K562 (cell line): ENCODE data around the gene RNF43. TPM values are rescaled to one million over a fixed set of nuclear protein-coding genes. Genes with fewer than 3 reads are reported as not detected.

Experiments used
- ATAC-seq: fragments of 200-7000 bp; cut with Tn5 transposase; 3 replicates; pipeline ENCODE4 v1.9.1; 2020; ENCODE audit warnings: moderate library complexity
- BruUV-seq: library from RNA; stranded (reverse); fragments of 400-500 nt; replicated peaks from 2 replicates; lab custom pipeline; 2021; lab: Mats Ljungman, UMichigan
- CTCF ChIA-PET: fragments of 300-600 bp; formaldehyde crosslinking; extraction: SDS; loops from one replicate; lab custom pipeline; 2021; ENCODE audit warnings: low intra/inter-chr PET ratio; lab: Yijun Ruan, JAX
- POLR2A ChIA-PET: fragments of 300-600, 350-650 bp; sonication (Branson Sonifier 250); formaldehyde crosslinking; extraction: SDS; loops from one replicate; lab custom pipeline; 2021; ENCODE audit warnings: antibody characterized with exemption, inconsistent platforms; lab: Yijun Ruan, JAX
- DNase-seq, 4 experiments: peaks; one replicate each; pipeline versions ENCODE4 v3.0.0 to v3.0.0-alpha.2; 2011 to 2018; ENCODE audit warnings: low spot score in 3 of 4, mixed read lengths in 3 of 4; ENCODE audit errors: extremely low read depth in 1 of 4
- FAIRE-seq: peaks from 2 replicates; lab custom pipeline; 2011; peaks lifted over from hg19 to GRCh38; lab: Jason Lieb, UNC
- H2AFZ ChIP-seq: 2 replicates; pipeline ENCODE4 v1.6.0; 2011; ENCODE audit warnings: low read depth, low read length, control low read depth, inconsistent platforms
- H3K27ac ChIP-seq: fragments of 200-600 bp; 3 replicates; pipeline ENCODE4 v1.8.0; 2011; ENCODE audit warnings: low read depth, mild to moderate bottlenecking, control low read depth, inconsistent platforms, low read length, moderate library complexity, mixed read lengths; ENCODE audit errors: extremely low read depth
- H3K27me3 ChIP-seq, 2 experiments: fragments of 300-600 bp in 1 of 2; 2 replicates in 1 of 2; 3 replicates in 1 of 2; pipeline versions ENCODE4 v1.6.0 to v1.8.0; 2011; ENCODE audit warnings: inconsistent platforms in 2 of 2, low read length in 2 of 2, mild to moderate bottlenecking in 1 of 2, mixed read lengths in 1 of 2, moderate library complexity in 1 of 2; ENCODE audit not compliant: control insufficient read depth in 2 of 2, insufficient read depth in 2 of 2
- H3K36me3 ChIP-seq: fragments of 300-600 bp; 3 replicates; pipeline ENCODE4 v1.8.0; 2011; ENCODE audit warnings: mild to moderate bottlenecking, low read length, inconsistent platforms; ENCODE audit not compliant: control insufficient read depth, insufficient read depth
- H3K4me1 ChIP-seq, 2 experiments: fragments of 200-600 bp in 1 of 2; replicated peaks in 1 of 2; 2 replicates in 1 of 2; 3 replicates in 1 of 2; pipeline versions ENCODE4 v1.5.1 to v1.8.0; 2011; ENCODE audit warnings: inconsistent platforms in 2 of 2, low read length in 2 of 2, mild to moderate bottlenecking in 1 of 2, mixed read lengths in 1 of 2, moderate library complexity in 1 of 2; ENCODE audit not compliant: control insufficient read depth in 2 of 2, insufficient read depth in 2 of 2
- H3K4me2 ChIP-seq: 2 replicates; pipeline ENCODE4 v1.6.1; 2011; ENCODE audit warnings: low read length, control low read depth, inconsistent platforms, mixed read lengths; ENCODE audit not compliant: insufficient read depth
- H3K4me3 ChIP-seq: fragments of 200-600 bp; sonication (generic), shearing (Covaris generic); 2 replicates; pipeline ENCODE4 v1.5.1; 2016; ENCODE audit warnings: control low read depth, inconsistent platforms
- H3K79me2 ChIP-seq: fragments of 200-600 bp; 3 replicates; pipeline ENCODE4 v1.8.0; 2011; ENCODE audit warnings: low read length, inconsistent platforms; ENCODE audit not compliant: control insufficient read depth, insufficient read depth
- H3K9ac ChIP-seq, 2 experiments: 2 replicates each; pipeline versions ENCODE4 v1.6.0 to v1.6.1; 2011; ENCODE audit warnings: low read depth in 2 of 2, low read length in 2 of 2, control low read depth in 1 of 2, inconsistent platforms in 1 of 2, mild to moderate bottlenecking in 1 of 2, mixed read lengths in 1 of 2; ENCODE audit not compliant: insufficient read depth in 1 of 2
- H3K9me1 ChIP-seq: one replicate; pipeline ENCODE4 v1.6.0; 2011; ENCODE audit warnings: inconsistent platforms, mild to moderate bottlenecking, low read length, moderate library complexity; ENCODE audit not compliant: control insufficient read depth, insufficient read depth
- H3K9me3 ChIP-seq: replicated peaks from 2 replicates; pipeline ENCODE4 v1.5.1; 2011; ENCODE audit warnings: low read depth, low read length, inconsistent platforms; ENCODE audit not compliant: control insufficient read depth, insufficient read depth
- H4K20me1 ChIP-seq: replicated peaks from 2 replicates; pipeline ENCODE4 v1.6.1; 2011; ENCODE audit warnings: low read length, inconsistent platforms, mixed read lengths; ENCODE audit not compliant: control insufficient read depth, insufficient read depth
- ARID3B ChIP-seq: fragments of 250-450 bp; sonication (Bioruptor Pico); IDR thresholded peaks from 2 replicates; pipeline ENCODE4 v1.4.0; 2020; ENCODE audit warnings: borderline replicate concordance
- CHAMP1 ChIP-seq: fragments of 450-650 bp; IDR thresholded peaks from 2 replicates; pipeline ENCODE4 v1.6.1; 2016; ENCODE audit warnings: mild to moderate bottlenecking
- CREB3 ChIP-seq: fragments of 450-650 bp; conservative IDR thresholded peaks from 2 replicates; pipeline ENCODE4 v1.6.1; 2016; ENCODE audit warnings: missing genetic modification characterization, low read depth, mild to moderate bottlenecking, missing compliant biosample characterization, moderate library complexity
- DDX20 ChIP-seq: fragments of 450-650 bp; IDR thresholded peaks from 2 replicates; pipeline ENCODE4 v1.6.1; 2016; ENCODE audit warnings: missing genetic modification characterization, low read depth, mild to moderate bottlenecking, missing compliant biosample characterization, moderate library complexity
- ELF1 ChIP-seq: fragments of 200-800 bp; sonication (Bioruptor generic); IDR thresholded peaks from 2 replicates; pipeline ENCODE4 v1.6.1; 2016; ENCODE audit warnings: missing genetic modification characterization, missing compliant biosample characterization
- ILF3 ChIP-seq: fragments of 450-650 bp; IDR thresholded peaks from 2 replicates; pipeline ENCODE4 v1.6.1; 2018; ENCODE audit warnings: antibody characterized with exemption, mild to moderate bottlenecking, moderate library complexity, borderline replicate concordance
- KDM2B ChIP-seq: fragments of 250-450 bp; sonication (Bioruptor Pico); IDR thresholded peaks from 2 replicates; pipeline ENCODE4 v1.8.0; 2021; ENCODE audit warnings: mild to moderate bottlenecking, moderate library complexity
- MEIS2 ChIP-seq: fragments of 450-650 bp; IDR thresholded peaks from 2 replicates; pipeline ENCODE4 v1.6.1; 2014; ENCODE audit warnings: mild to moderate bottlenecking; ENCODE audit not compliant: partially characterized antibody
- MITF ChIP-seq: IDR thresholded peaks from 2 replicates; pipeline ENCODE4 v1.6.1; 2014; ENCODE audit warnings: antibody characterized with exemption
- NFRKB ChIP-seq: fragments of 450-650 bp; IDR thresholded peaks from 2 replicates; pipeline ENCODE4 v1.6.1; 2016; ENCODE audit warnings: low read depth
- NFXL1 ChIP-seq: fragments of 450-650 bp; formaldehyde crosslinking; IDR thresholded peaks from 2 replicates; pipeline ENCODE4 v1.4.0; 2021; ENCODE audit warnings: mild to moderate bottlenecking
- PML ChIP-seq: IDR thresholded peaks from 2 replicates; pipeline ENCODE4 v1.6.1; 2012; ENCODE audit warnings: low read length, inconsistent platforms
- RBM34 ChIP-seq: fragments of 200-400 bp; formaldehyde crosslinking; IDR thresholded peaks from 2 replicates; pipeline ENCODE4 v1.6.1; 2018; ENCODE audit warnings: low read length, borderline replicate concordance; ENCODE audit not compliant: insufficient read depth
- SIRT6 ChIP-seq: IDR thresholded peaks from one replicate; pipeline ENCODE4 v1.6.1; 2012; ENCODE audit warnings: low read depth, mild to moderate bottlenecking, control low read depth, inconsistent platforms, low read length, moderate library complexity
- SMARCE1 ChIP-seq: fragments of 450-650 bp; IDR thresholded peaks from 2 replicates; pipeline ENCODE4 v1.7.1; 2016; ENCODE audit warnings: mild to moderate bottlenecking
- SMC3 ChIP-seq: conservative IDR thresholded peaks from 2 replicates; pipeline ENCODE4 v1.6.1; 2011; ENCODE audit warnings: low read depth, low read length, improper control_type of control experiment; ENCODE audit not compliant: insufficient read depth
- U2AF1 ChIP-seq: fragments of 200-400 bp; formaldehyde crosslinking; optimal IDR thresholded peaks from 2 replicates; pipeline ENCODE3; 2017; ENCODE audit warnings: mild to moderate bottlenecking, low read depth, low read length, moderate library complexity
- ZKSCAN3 ChIP-seq: fragments of 250-450 bp; sonication (Bioruptor Pico); IDR thresholded peaks from 2 replicates; pipeline ENCODE4 v1.4.0; 2020
- WGBS: fragments of 100-300 bp; shearing (Covaris generic); methylation state at CpG from one replicate; pipeline ENCODE4 v1.1.6; 2016; ENCODE audit warnings: low coverage, mixed read lengths; ENCODE audit not compliant: insufficient coverage; ENCODE audit errors: missing lambda C conversion rate; 5-methylcytosine and 5-hydroxymethylcytosine counted together
- in situ Hi-C: fragments of 300-500 bp; cut with MboI; formaldehyde crosslinking; loops from 4 replicates; pipeline ENCODE4 v1.15.0; 2018; ENCODE audit warnings: inconsistent platforms, mixed read lengths
- intact Hi-C: fragments of 100-400 bp; cut with micrococcal nuclease; formaldehyde crosslinking; loops from 2 replicates; pipeline ENCODE4 v1.14.2; 2022
- polyA plus RNA-seq, 8 experiments: library from polyadenylated mRNA; depleted of rRNA in 4 of 8; stranded (reverse) in 5 of 8; unstranded in 3 of 8; fragments of >200 nt; fragmentation: Nextera tagmentation in 2 of 8; fragmentation: Illumina TruSeq in 1 of 8; extraction: Ambion mirVana in 2 of 8; extraction: Trizol in 1 of 8; gene quantifications; 2 replicates each; pipeline versions ENCODE4 v1.2.1 to v1.2.3, GENCODE V29; 2011 to 2014; ENCODE audit warnings: inconsistent platforms in 1 of 8, missing spikeins in 1 of 8
- total RNA-seq, 7 experiments: library from RNA; depleted of rRNA in 6 of 7; stranded (reverse); fragments of >200 nt in 6 of 7; fragmentation: Illumina TruSeq in 2 of 7; extraction: Trizol in 2 of 7; gene quantifications; 2 replicates each; pipeline versions ENCODE4 v1.2.1 to v1.2.3, GENCODE V29; 2011 to 2021; ENCODE audit warnings: low replicate concordance in 1 of 7

Gene RNF43
- total and polyA plus RNA-seq, 9 of the 15 experiments (the other 6 are each of a cell fraction or from before 2014, with no cell fraction given): 0.29 to 2.7 (median 1.4) TPM

GRCh38 chr17:58413684-58414083 is 3.6 kb downstream of the RNF43 start:
- 49% methylated on average over 2 of the region's 2 CpGs for WGBS
- no peaks in the 10 kb centered on the region for H3K9me3 ChIP-seq
- H4K20me1 ChIP-seq: no peaks in the 10 kb centered on the region
- POLR2A ChIA-PET: interaction anchor here (0.6 to 5.8 kb wide), 10 partner anchors 13 to 101 kb away, joined by 3 to 79 read pairs (median 4); no protein-coding TSS in a partner anchor
- in situ Hi-C loops: no loop called here
- no peaks in the 10 kb centered on the region for H3K36me3 ChIP-seq
- no TSS peak for BruUV-seq
- 0 out of 2 replicates have a peak overlapping the region, but pooled peaks have one; percentile 4 for H3K4me3 ChIP-seq
- H3K9ac ChIP-seq: peak overlapping the region in 1 of 2 experiments; percentile 59; a peak in 2 of 4 replicates
- no peaks in the 10 kb centered on the region for H3K27me3 ChIP-seq
- no peak for DNase-seq
- intact Hi-C loops: no loop called here
- H3K4me2 ChIP-seq: peak overlapping the region; percentile 49
- H3K79me2 ChIP-seq: peaks cover 53% of the 10 kb centered on the region
- no peaks in the 10 kb centered on the region for H3K9me1 ChIP-seq
- ATAC-seq: no peak
- H2AFZ ChIP-seq: peak overlapping the region; percentile 73
- peaks cover 7 to 11% of the 10 kb centered on the region in 2 experiments; a peak in 4 of 5 replicates for H3K4me1 ChIP-seq
- CTCF ChIA-PET: no interaction called here
- H3K27ac ChIP-seq: peak overlapping the region; percentile 59
- FAIRE-seq: no peak
- TF ChIP-seq SMC3 (no peak), KDM2B (no peak), DDX20 (tag) (no peak), ARID3B (CRISPR knock-in tag) (no peak), ELF1 (tag) (0 out of 2 replicates have a peak, but pooled peaks have one; percentile 23), NFRKB (peak; percentile 23; the same call in 1 of the 2 replicates), NFXL1 (no peak), U2AF1 (peak; percentile 27), SIRT6 (no peak), CREB3 (tag) (no peak), SMARCE1 (no peak), ILF3 (no peak), CHAMP1 (no peak), RBM34 (no peak), PML (no peak), ZKSCAN3 (CRISPR knock-in tag) (no peak), MEIS2 (peak; percentile 73), MITF (no peak)
